OCI-LY7 (cell line): ENCODE measurements around the gene TRIP13. TPM values are rescaled to one million over a fixed set of nuclear protein-coding genes. Genes with fewer than 3 reads are reported as not detected.
"Not testable (repeated sequence)": the region's sequence is repeated elsewhere in the genome, so short reads cannot be mapped to it uniquely, and the experiment has no call there.

ENCODE experiments used
- BruUV-seq: library from RNA; stranded (reverse); fragments of 400-500 nt; replicated peaks from 2 replicates; lab custom pipeline; 2021; lab: Mats Ljungman, UMichigan
- CTCF ChIA-PET: fragments of 300-600 bp; sonication (Branson Sonifier 250); formaldehyde crosslinking; loops from one replicate; lab custom pipeline; 2022; ENCODE audit warnings: antibody characterized with exemption; ENCODE audit not compliant: unreplicated experiment; lab: Charles Lee
- POLR2A ChIA-PET: fragments of 300-600 bp; sonication (Branson Sonifier 250); formaldehyde crosslinking; loops from one replicate; lab custom pipeline; 2022; ENCODE audit warnings: antibody characterized with exemption; lab: Charles Lee
- DNase-seq: peaks from one replicate; pipeline ENCODE4 v3.0.0-alpha.2; 2015; ENCODE audit warnings: low spot score
- H2AFZ ChIP-seq: fragments of 200-600 bp; sonication (generic), shearing (Covaris generic); 2 replicates; pipeline ENCODE4 v1.6.1; 2014; ENCODE audit warnings: mild to moderate bottlenecking, antibody characterized with exemption, low read length, moderate library complexity
- H3K27ac ChIP-seq: fragments of 200-600 bp; sonication (generic); 2 replicates; pipeline ENCODE4 v1.5.1; 2014; ENCODE audit warnings: mixed run types, low read depth, mild to moderate bottlenecking, moderate library complexity, low read length, inconsistent platforms; ENCODE audit not compliant: poor library complexity, severe bottlenecking
- H3K36me3 ChIP-seq: fragments of 200-600 bp; sonication (generic); 2 replicates; pipeline ENCODE4 v1.6.1; 2014; ENCODE audit warnings: mild to moderate bottlenecking, antibody characterized with exemption, low read length, moderate library complexity, mixed read lengths; ENCODE audit not compliant: insufficient read depth
- H3K4me1 ChIP-seq: fragments of 200-600 bp; sonication (generic); 2 replicates; pipeline ENCODE4 v1.5.1; 2014; ENCODE audit warnings: mild to moderate bottlenecking, low read length; ENCODE audit not compliant: insufficient read depth, poor library complexity, severe bottlenecking
- H3K4me2 ChIP-seq: fragments of 200-600 bp; sonication (generic); 2 replicates; pipeline ENCODE4 v1.6.1; 2014; ENCODE audit warnings: mild to moderate bottlenecking, low read length
- H3K4me3 ChIP-seq: fragments of 200-600 bp; sonication (generic); 2 replicates; pipeline ENCODE4 v1.5.1; 2014; ENCODE audit warnings: mild to moderate bottlenecking, low read depth, low read length; ENCODE audit not compliant: poor library complexity, severe bottlenecking
- H3K79me2 ChIP-seq: fragments of 200-600 bp; sonication (generic); 2 replicates; pipeline ENCODE4 v1.6.1; 2016; ENCODE audit warnings: low read depth, mild to moderate bottlenecking, low read length, moderate library complexity, mixed read lengths; ENCODE audit not compliant: insufficient read depth
- H3K9me2 ChIP-seq: fragments of 200-600 bp; sonication (generic); 2 replicates; pipeline ENCODE4 v1.6.1; 2016; ENCODE audit warnings: mild to moderate bottlenecking, low read length, mixed read lengths; ENCODE audit not compliant: insufficient read depth
- H3K9me3 ChIP-seq: fragments of 200-600 bp; sonication (generic); 2 replicates; pipeline ENCODE4 v1.6.1; 2014; ENCODE audit warnings: mild to moderate bottlenecking, mixed run types, low read length, mixed read lengths
- H4K20me1 ChIP-seq: fragments of 200-600 bp; sonication (generic); 2 replicates; pipeline ENCODE4 v1.6.1; 2014; ENCODE audit warnings: mild to moderate bottlenecking, antibody characterized with exemption, low read length, moderate library complexity, mixed read lengths; ENCODE audit not compliant: insufficient read depth
- CTCF ChIP-seq: fragments of 200-600 bp; sonication (generic); conservative IDR thresholded peaks from 2 replicates; pipeline ENCODE4 v1.5.1; 2014; ENCODE audit warnings: mild to moderate bottlenecking, antibody characterized with exemption, low read length, moderate library complexity, mixed read lengths
- EZH2phosphoT487 ChIP-seq: fragments of 200-600 bp; sonication (generic); IDR thresholded peaks from 2 replicates; pipeline ENCODE4 v1.6.1; 2018; ENCODE audit warnings: low read depth, borderline replicate concordance, mild to moderate bottlenecking, mixed run types, antibody characterized with exemption, low read length, moderate library complexity, mixed read lengths
- intact Hi-C: fragments of 100-400 bp; cut with micrococcal nuclease; formaldehyde crosslinking; loops from one replicate; pipeline ENCODE4 v1.10.0; 2022; ENCODE audit not compliant: unreplicated experiment
- total RNA-seq, 2 experiments: library from RNA; depleted of rRNA in 1 of 2; stranded (reverse); fragments of >200 nt in 1 of 2; shearing (Covaris generic) in 1 of 2; gene quantifications; 2 replicates each; pipeline ENCODE4 v1.2.3, GENCODE V29; 2014 to 2022

Gene TRIP13
- total RNA-seq, 2 experiments from 2014 or later, result 46.6 to 59.4 TPM

- CTCF ChIA-PET, result no interaction called here
- H3K36me3 ChIP-seq, result peaks cover 76% of the 10 kb centered on the region
- POLR2A ChIA-PET, result interaction anchor here (0.6 kb wide), 1 partner anchor 390 kb away, joined by 3 read pairs; no protein-coding TSS in a partner anchor
Measured at GRCh38 chr5:875931-876330, 16.8 kb upstream of the TRIP13 start.

GRCh38 chr5:876398-877365 is 16.0 kb upstream of the TRIP13 start:
- no peaks in the 10 kb centered on the region for H3K79me2 ChIP-seq
- no peak overlapping the region for H3K4me3 ChIP-seq
- H3K9me3 ChIP-seq, result no peaks in the 10 kb centered on the region
- peaks cover 8% of the 10 kb centered on the region for H3K4me1 ChIP-seq
- no peaks in the 10 kb centered on the region for H3K9me2 ChIP-seq
- no peak overlapping the region for H2AFZ ChIP-seq
- H3K4me2 ChIP-seq, result no peak overlapping the region
- ChIA-PET CTCF (no interaction called here), POLR2A (no interaction called here)
- no peak for DNase-seq
- intact Hi-C loops, result no loop called here
- TF ChIP-seq EZH2phosphoT487 (no peak), CTCF (no peak)
- H3K27ac ChIP-seq, result no peak overlapping the region
- no peaks in the 10 kb centered on the region; the same call in none of the 2 replicates for H4K20me1 ChIP-seq
- BruUV-seq, result no TSS peak
- H3K36me3 ChIP-seq, result peaks cover 76% of the 10 kb centered on the region

More at GRCh38 chr5:875931-876330, 16.8 kb upstream of the TRIP13 start:
- Histone ChIP-seq H3K4me3 (no peak overlapping the region), H3K79me2 (no peaks in the 10 kb centered on the region), H3K9me2 (no peaks in the 10 kb centered on the region), H3K4me1 (peaks cover 8% of the 10 kb centered on the region), H4K20me1 (no peaks in the 10 kb centered on the region; the same call in none of the 2 replicates), H3K9me3 (no peaks in the 10 kb centered on the region), H3K4me2 (no peak overlapping the region), H2AFZ (no peak overlapping the region), H3K27ac (no peak overlapping the region)
- no peak for TF ChIP-seq CTCF
- TF ChIP-seq EZH2phosphoT487, result no peak
- intact Hi-C loops, result no loop called here
- DNase-seq, result no peak
- BruUV-seq, result no TSS peak

GRCh38 chr5:878125-878524 is 14.6 kb upstream of the TRIP13 start:
- TF ChIP-seq EZH2phosphoT487 (no peak), CTCF (no peak)
- no peak overlapping the region for H3K27ac ChIP-seq
- intact Hi-C loops, result no loop called here
- ChIA-PET CTCF (no interaction called here), POLR2A (no interaction called here)
- no peak for DNase-seq
- no peaks in the 10 kb centered on the region; the same call in none of the 2 replicates for H4K20me1 ChIP-seq
- H3K9me3 ChIP-seq, result no peaks in the 10 kb centered on the region
- no TSS peak for BruUV-seq
- peaks cover 7% of the 10 kb centered on the region for H3K4me1 ChIP-seq
- H3K9me2 ChIP-seq, result no peaks in the 10 kb centered on the region
- peaks cover 10% of the 10 kb centered on the region for H3K79me2 ChIP-seq
- H3K36me3 ChIP-seq, result peaks cover 76% of the 10 kb centered on the region
- H3K4me3 ChIP-seq, result no peak overlapping the region
- H2AFZ ChIP-seq, result no peak overlapping the region
- no peak overlapping the region for H3K4me2 ChIP-seq

GRCh38 chr5:878677-879076 is 14.0 kb upstream of the TRIP13 start:
- H3K4me2 ChIP-seq, CTCF ChIA-PET, H3K9me2 ChIP-seq, H4K20me1 ChIP-seq, H3K27ac ChIP-seq, H2AFZ ChIP-seq, BruUV-seq, intact Hi-C loops, H3K9me3 ChIP-seq, H3K4me1 ChIP-seq, DNase-seq, H3K4me3 ChIP-seq, POLR2A ChIA-PET: not testable (repeated sequence)
- Histone ChIP-seq H3K36me3 (peaks cover 76% of the 10 kb centered on the region), H3K79me2 (peaks cover 14% of the 10 kb centered on the region)
